ENCODE results near the gene ACOXL. TPM values are rescaled to one million over a fixed set of nuclear protein-coding genes. Genes with fewer than 3 reads are reported as not detected.

Gene ACOXL
- total and polyA plus RNA-seq, 2 of the 8 experiments (the other 6 are each of a cell fraction or from before 2014, with no cell fraction given): 11.4 to 20.6 TPM

DNA sequence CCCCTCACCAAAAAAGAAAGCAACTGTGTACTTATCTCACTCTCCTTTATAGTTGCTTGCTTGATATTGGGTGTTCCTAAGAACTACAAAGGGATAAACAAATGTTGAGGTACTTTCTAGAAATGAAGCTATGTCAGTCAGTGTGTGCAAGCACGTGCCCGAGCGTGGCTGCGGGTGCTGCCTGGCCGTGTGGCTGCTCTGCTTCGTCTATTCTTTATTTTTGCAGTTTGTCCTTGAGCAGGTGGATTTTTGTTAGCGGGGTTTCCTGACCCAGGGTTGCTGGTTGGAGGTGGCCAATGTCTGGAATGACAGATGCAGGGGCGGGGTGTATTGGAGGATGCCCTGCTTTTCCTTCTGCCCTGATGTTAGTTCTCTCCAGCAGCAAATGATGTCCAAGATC, 62.6 kb downstream of the ACOXL start:
- Histone ChIP-seq H2BK15ac (ENCODE audit: low read length) (no peak overlapping the region), H3K18ac (ENCODE audit: extremely low read depth, low read length) (no peak overlapping the region), H3K4me3 (ENCODE audit: extremely low read depth in 1 of 4, insufficient read depth in 2 of 4, low read depth in 3 of 4, low read length in 4 of 4) (no peak overlapping the region), H3K56ac (replicated peaks; ENCODE audit: insufficient read length, low read depth, low read length) (no peak overlapping the region), H2AK5ac (ENCODE audit: low read depth, low read length) (no peak overlapping the region), H3K4me2 (ENCODE audit: insufficient read depth in 1 of 2, low read depth in 2 of 2, low read length in 2 of 2) (no peak overlapping the region), H3K9me3 (ENCODE audit: insufficient read depth in 2 of 2, low read depth in 1 of 2, low read length in 1 of 2) (no peaks in the 10 kb centered on the region), H4K8ac (ENCODE audit: extremely low read depth, insufficient read depth, low read length) (no peak overlapping the region), H3K4me1 (replicated peaks in 1 of 4; ENCODE audit: control insufficient read depth in 3 of 4, insufficient read depth in 4 of 4, low read length in 3 of 4) (no peaks in the 10 kb centered on the region), H3K14ac (ENCODE audit: insufficient read length) (no peak overlapping the region), H3K23me2 (ENCODE audit: low read depth, low read length) (no peaks in the 10 kb centered on the region), H4K5ac (ENCODE audit: insufficient read length, low read depth, low read length) (no peak overlapping the region), H3K27me3 (replicated peaks in 1 of 4; ENCODE audit: control insufficient read depth in 3 of 4, extremely low read depth in 1 of 4, insufficient read depth in 3 of 4, low read length in 3 of 4) (no peaks in the 10 kb centered on the region), H4K91ac (replicated peaks; ENCODE audit: insufficient read length, low read length) (no peak overlapping the region), H4K20me1 (replicated peaks in 1 of 2; ENCODE audit: control insufficient read depth in 1 of 2, insufficient read depth in 2 of 2, low read length in 2 of 2) (no peaks in the 10 kb centered on the region), H3K4ac (replicated peaks; ENCODE audit: insufficient read length, low read depth, low read length) (no peak overlapping the region), H2BK120ac (replicated peaks; ENCODE audit: low read depth, low read length) (no peak overlapping the region), H3K79me1 (ENCODE audit: low read depth, low read length) (no peaks in the 10 kb centered on the region), H3K27ac (ENCODE audit: low read depth, low read length) (no peak overlapping the region), H3K23ac (ENCODE audit: insufficient read length) (no peak overlapping the region), H2BK12ac (ENCODE audit: low read depth, low read length) (no peak overlapping the region), H3K36me3 (ENCODE audit: control insufficient read depth in 2 of 4, insufficient read depth in 4 of 4, low read length in 3 of 4) (peaks cover 2 to 27% (median 13%) of the 10 kb centered on the region in 4 experiments; a peak in 6 of 8 replicates), H3K9ac (replicated peaks in 1 of 4; ENCODE audit: extremely low read depth in 1 of 4, low read depth in 3 of 4, low read length in 3 of 4) (no peak overlapping the region), H2BK20ac (ENCODE audit: low read length) (no peak overlapping the region), H3K79me2 (ENCODE audit: control insufficient read depth in 1 of 2, insufficient read depth in 2 of 2, low read length in 2 of 2) (no peaks in the 10 kb centered on the region), H2AFZ (ENCODE audit: low read length) (no peak overlapping the region), H2BK5ac (ENCODE audit: low read depth, low read length) (no peak overlapping the region)
- WGBS, 2 experiments (ENCODE audit: extremely low coverage in 1 of 2, insufficient coverage in 1 of 2, insufficient read length in 1 of 2, insufficient replicate concordance in 2 of 2, low coverage in 1 of 2, low lambda C conversion rate in 2 of 2, missing lambda C conversion rate in 1 of 2): 94% methylated on average over 8 of the region's 8 CpGs; no CpG with 5 or more reads in 1 of the 2 experiments
- ChIA-PET CTCF (ENCODE audit: partially characterized antibody) (interaction anchor here (0.6 to 6.9 kb wide), 6 partner anchors 11 to 59 kb away, joined by 3 to 29 read pairs (median 6); no protein-coding TSS in a partner anchor), POLR2A (ENCODE audit: partially characterized antibody) (interaction anchor here (0.6 to 1.1 kb wide), 2 partner anchors 22 to 24 kb away, joined by 3 read pairs; no protein-coding TSS in a partner anchor)
- FAIRE-seq (no peak), DNase-seq (ENCODE audit: low read depth in 1 of 2, low spot score in 2 of 2) (no peak)
- no peak for TF ChIP-seq SAP30 (IDR thresholded peaks at IDR 0.05; ENCODE audit: insufficient read depth, insufficient replicate concordance, low read length)
- TF ChIP-seq, protein P1, sequence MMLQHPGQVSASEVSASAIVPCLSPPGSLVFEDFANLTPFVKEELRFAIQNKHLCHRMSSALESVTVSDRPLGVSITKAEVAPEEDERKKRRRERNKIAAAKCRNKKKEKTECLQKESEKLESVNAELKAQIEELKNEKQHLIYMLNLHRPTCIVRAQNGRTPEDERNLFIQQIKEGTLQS (IDR thresholded peaks at IDR 0.05; ENCODE audit: insufficient read depth, low read depth, low read length): no peak
- no peak for TF ChIP-seq CEBPB (IDR thresholded peaks at IDR 0.05; ENCODE audit: low read depth, low read length)
- no peak for TF ChIP-seq RAD21 (IDR thresholded peaks at IDR 0.05 in 1 of 2, conservative IDR thresholded peaks at IDR 0.05 in 1 of 2; ENCODE audit: low read depth in 2 of 2, low read length in 2 of 2)
- TF ChIP-seq, protein P2, sequence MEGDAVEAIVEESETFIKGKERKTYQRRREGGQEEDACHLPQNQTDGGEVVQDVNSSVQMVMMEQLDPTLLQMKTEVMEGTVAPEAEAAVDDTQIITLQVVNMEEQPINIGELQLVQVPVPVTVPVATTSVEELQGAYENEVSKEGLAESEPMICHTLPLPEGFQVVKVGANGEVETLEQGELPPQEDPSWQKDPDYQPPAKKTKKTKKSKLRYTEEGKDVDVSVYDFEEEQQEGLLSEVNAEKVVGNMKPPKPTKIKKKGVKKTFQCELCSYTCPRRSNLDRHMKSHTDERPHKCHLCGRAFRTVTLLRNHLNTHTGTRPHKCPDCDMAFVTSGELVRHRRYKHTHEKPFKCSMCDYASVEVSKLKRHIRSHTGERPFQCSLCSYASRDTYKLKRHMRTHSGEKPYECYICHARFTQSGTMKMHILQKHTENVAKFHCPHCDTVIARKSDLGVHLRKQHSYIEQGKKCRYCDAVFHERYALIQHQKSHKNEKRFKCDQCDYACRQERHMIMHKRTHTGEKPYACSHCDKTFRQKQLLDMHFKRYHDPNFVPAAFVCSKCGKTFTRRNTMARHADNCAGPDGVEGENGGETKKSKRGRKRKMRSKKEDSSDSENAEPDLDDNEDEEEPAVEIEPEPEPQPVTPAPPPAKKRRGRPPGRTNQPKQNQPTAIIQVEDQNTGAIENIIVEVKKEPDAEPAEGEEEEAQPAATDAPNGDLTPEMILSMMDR (IDR thresholded peaks at IDR 0.05; ENCODE audit: control extremely low read depth in 1 of 3, insufficient read depth in 1 of 3, low read depth in 1 of 3, low read length in 3 of 3): no peak
- TF ChIP-seq CREB1 (IDR thresholded peaks at IDR 0.05): no peak
- TF ChIP-seq NANOG (IDR thresholded peaks at IDR 0.05; ENCODE audit: insufficient read depth, low read depth, low read length, poor library complexity, severe bottlenecking): no peak
- TF ChIP-seq, protein P3, sequence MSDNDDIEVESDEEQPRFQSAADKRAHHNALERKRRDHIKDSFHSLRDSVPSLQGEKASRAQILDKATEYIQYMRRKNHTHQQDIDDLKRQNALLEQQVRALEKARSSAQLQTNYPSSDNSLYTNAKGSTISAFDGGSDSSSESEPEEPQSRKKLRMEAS (IDR thresholded peaks at IDR 0.05): no peak
- no peak for TF ChIP-seq MAFK (IDR thresholded peaks at IDR 0.05; ENCODE audit: low read depth, low read length)
- no peak for TF ChIP-seq CBX5 (IDR thresholded peaks at IDR 0.05; ENCODE audit: low read depth, low read length)
